Astrocyte of the cerebellum (primary cell): ENCODE results near the gene EDARADD.
"Not testable (repeated sequence)": the region's sequence is repeated elsewhere in the genome, so short reads cannot be mapped to it uniquely, and the experiment has no call there.

Experiments
- DNase-seq: peaks from one replicate; pipeline ENCODE4 v3.0.0-alpha.2; 2011; ENCODE audit warnings: low read depth
- H3K4me3 ChIP-seq: 2 replicates; pipeline ENCODE4 v1.5.1; 2011; ENCODE audit warnings: mild to moderate bottlenecking, low read depth, low read length, moderate library complexity
- CTCF ChIP-seq: IDR thresholded peaks from 2 replicates; pipeline ENCODE4 v1.5.1; 2012; ENCODE audit warnings: low read length, low read depth, moderate library complexity, mild to moderate bottlenecking; ENCODE audit errors: missing control alignments
- in situ Hi-C: cut with HindIII; loops from 2 replicates; pipeline ENCODE4 v1.10.0; 2017; ENCODE audit warnings: low sequenced_read_pairs

EDARADD gene

GRCh38 chr1:236450779-236451178 is 56.7 kb downstream of the EDARADD start:
- DNase-seq, result no peak
- TF ChIP-seq CTCF, result no peak
- no peak overlapping the region for H3K4me3 ChIP-seq
- in situ Hi-C loops, result no loop called here

GRCh38 chr1:236451796-236452373 is 57.8 kb downstream of the EDARADD start:
- no peak overlapping the region for H3K4me3 ChIP-seq
- TF ChIP-seq CTCF, result peak; percentile 21
- no peak for DNase-seq
- in situ Hi-C loops, result no loop called here

GRCh38 chr1:236455243-236455642 is 61.2 kb downstream of the EDARADD start:
- no peak for DNase-seq
- no peak overlapping the region for H3K4me3 ChIP-seq
- TF ChIP-seq CTCF, result no peak
- in situ Hi-C loops, result no loop called here

GRCh38 chr1:236457775-236458174 is 63.7 kb downstream of the EDARADD start:
- no peak for DNase-seq
- H3K4me3 ChIP-seq, result no peak overlapping the region
- in situ Hi-C loops, result no loop called here
- no peak for TF ChIP-seq CTCF

- no peak for DNase-seq
- in situ Hi-C loops, result no loop called here
- H3K4me3 ChIP-seq, result no peak overlapping the region
- TF ChIP-seq CTCF, result no peak
Measured at GRCh38 chr1:236458996-236459395, 64.9 kb downstream of the EDARADD start.

- in situ Hi-C loops, result no loop called here
- no peak for TF ChIP-seq CTCF
- H3K4me3 ChIP-seq, result no peak overlapping the region
- no peak for DNase-seq
Measured at GRCh38 chr1:236460103-236460502, 66.0 kb downstream of the EDARADD start.

- in situ Hi-C loops, H3K4me3 ChIP-seq, DNase-seq: not testable (repeated sequence)
Measured at GRCh38 chr1:236464197-236464596, 70.1 kb downstream of the EDARADD start.
